Vagina (tissue), 2 donors: Measurements from ENCODE around the gene SH3BGRL3. TPM values are rescaled to one million over a fixed set of nuclear protein-coding genes. Genes with fewer than 3 reads are reported as not detected.

Source experiments
- DNase-seq, 2 donors: peaks; one replicate each; pipeline ENCODE4 v3.0.0-alpha.2; 2017; ENCODE audit errors: extremely low spot score in 2 of 2
- H3K27ac ChIP-seq: fragments of 200-600 bp; sonication (generic); one replicate; pipeline ENCODE4 v1.5.1; 2019
- H3K27me3 ChIP-seq: fragments of 200-600 bp; sonication (generic); one replicate; pipeline ENCODE4 v1.5.1; 2019
- H3K36me3 ChIP-seq, 2 donors: fragments of 200-600 bp; sonication (generic); one replicate each; pipeline ENCODE4 v1.5.1; 2017 to 2019
- H3K4me1 ChIP-seq: fragments of 200-600 bp; sonication (generic); one replicate; pipeline ENCODE4 v1.5.1; 2019
- H3K4me3 ChIP-seq, 2 donors: fragments of 200-600 bp; sonication (generic); 1 replicate in 1 of 2; 2 replicates in 1 of 2; pipeline ENCODE4 v1.5.1; 2016 to 2019
- H3K9me3 ChIP-seq: fragments of 200-600 bp; sonication (generic); one replicate; pipeline ENCODE4 v1.5.1; 2019
- CTCF ChIP-seq, 3 experiments: fragments of 450-650 bp in 2 of 3; fragments of 200-600 bp in 1 of 3; sonication (generic) in 1 of 3; IDR thresholded peaks; one replicate each; pipeline ENCODE4 v1.5.1; 2017 to 2019; ENCODE audit warnings: antibody characterized with exemption in 3 of 3, mild to moderate bottlenecking in 2 of 3, moderate library complexity in 2 of 3
- POLR2A ChIP-seq, 2 donors: fragments of 450-650 bp; IDR thresholded peaks; one replicate each; pipeline ENCODE4 v1.6.1; 2017; ENCODE audit warnings: antibody characterized with exemption in 2 of 2, mild to moderate bottlenecking in 2 of 2, moderate library complexity in 2 of 2
- POLR2AphosphoS5 ChIP-seq, 2 donors: sonication (generic); formaldehyde crosslinking; IDR thresholded peaks; one replicate each; pipeline ENCODE4 v1.9.0; 2017; ENCODE audit warnings: antibody characterized with exemption in 2 of 2, mild to moderate bottlenecking in 2 of 2, low read depth in 1 of 2; ENCODE audit not compliant: insufficient read depth in 1 of 2
- intact Hi-C: fragments of 100-400 bp; cut with DNase I; formaldehyde crosslinking; loops from one replicate; pipeline ENCODE4 v1.15.1; 2023
- total RNA-seq: library from RNA; depleted of rRNA; stranded (reverse); fragments of >200 nt; gene quantifications from one replicate; pipeline ENCODE4 v1.2.3, GENCODE V29; 2016

SH3BGRL3 gene
- total RNA-seq, 1 donor from 2014 or later: 115 TPM

GRCh38 chr1:26318338-26319064 is 38.6 kb downstream of the SH3BGRL3 start:
- Histone ChIP-seq H3K36me3 (no peaks in the 10 kb centered on the region), H3K27me3 (no peaks in the 10 kb centered on the region), H3K4me3 (peak overlapping the region; percentile 5 to 17), H3K27ac (peak overlapping the region; percentile 4), H3K9me3 (no peaks in the 10 kb centered on the region), H3K4me1 (peaks cover 8% of the 10 kb centered on the region)
- TF ChIP-seq CTCF (IDR thresholded peaks at IDR 0.05) (no peak), POLR2A (IDR thresholded peaks at IDR 0.05) (no peak), POLR2AphosphoS5 (IDR thresholded peaks at IDR 0.05; ENCODE audit: insufficient read depth in 1 of 2, low read depth in 1 of 2) (no peak)
- intact Hi-C loops: no loop called here
- peak in 1 of 2 donors; percentile 82 for DNase-seq

- TF ChIP-seq POLR2AphosphoS5 (IDR thresholded peaks at IDR 0.05; ENCODE audit: insufficient read depth in 1 of 2, low read depth in 1 of 2): no peak
- no peak for TF ChIP-seq CTCF (IDR thresholded peaks at IDR 0.05)
- Histone ChIP-seq H3K27ac (no peak overlapping the region), H3K36me3 (no peaks in the 10 kb centered on the region), H3K27me3 (no peaks in the 10 kb centered on the region), H3K4me1 (peaks cover 8% of the 10 kb centered on the region), H3K9me3 (no peaks in the 10 kb centered on the region), H3K4me3 (no peak overlapping the region)
- intact Hi-C loops: loop anchor here (5.0 kb wide), 1 partner anchor 34 kb away; no protein-coding TSS in a partner anchor
- DNase-seq: peak in 1 of 2 donors; percentile 74
Measured at GRCh38 chr1:26320896-26321295, 41.0 kb downstream of the SH3BGRL3 start.

GRCh38 chr1:26321315-26322041 is 41.6 kb downstream of the SH3BGRL3 start:
- H3K27ac ChIP-seq: no peak overlapping the region
- peak in 1 of 2 donors; percentile 90 for DNase-seq
- no peaks in the 10 kb centered on the region for H3K9me3 ChIP-seq
- no peaks in the 10 kb centered on the region for H3K27me3 ChIP-seq
- intact Hi-C loops: loop anchor here (5.0 kb wide), 1 partner anchor 34 kb away; no protein-coding TSS in a partner anchor
- peak; percentile 77 to 90 (median 80) for TF ChIP-seq CTCF (IDR thresholded peaks at IDR 0.05)
- peak in 1 of 2 donors; percentile 42 for TF ChIP-seq POLR2AphosphoS5 (IDR thresholded peaks at IDR 0.05; ENCODE audit: insufficient read depth in 1 of 2, low read depth in 1 of 2)
- TF ChIP-seq POLR2A (IDR thresholded peaks at IDR 0.05): no peak
- H3K4me3 ChIP-seq: no peak overlapping the region
- H3K36me3 ChIP-seq: no peaks in the 10 kb centered on the region
- peaks cover 8% of the 10 kb centered on the region for H3K4me1 ChIP-seq

DNA sequence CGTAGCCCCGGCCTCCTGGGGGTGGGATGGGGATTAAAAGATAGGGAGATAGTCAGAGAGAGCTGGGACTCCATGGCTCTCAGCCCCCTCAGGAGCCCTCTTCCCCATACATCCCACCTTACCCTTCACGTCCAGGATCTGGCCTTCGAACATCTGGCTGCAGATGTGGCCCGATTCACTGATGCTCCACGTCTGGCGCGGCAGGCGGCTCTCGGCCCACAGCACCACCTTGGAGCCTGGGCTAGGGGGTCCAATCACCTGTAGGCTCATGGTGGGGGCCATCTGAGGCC is 42.1 kb downstream of the SH3BGRL3 start:
- intact Hi-C loops: loop anchor here (5.0 kb wide), 1 partner anchor 35 kb away; no protein-coding TSS in a partner anchor
- no peaks in the 10 kb centered on the region for H3K27me3 ChIP-seq
- no peaks in the 10 kb centered on the region for H3K9me3 ChIP-seq
- H3K4me1 ChIP-seq: peaks cover 8% of the 10 kb centered on the region
- no peak overlapping the region for H3K4me3 ChIP-seq
- no peak for DNase-seq
- TF ChIP-seq POLR2AphosphoS5 (IDR thresholded peaks at IDR 0.05; ENCODE audit: insufficient read depth in 1 of 2, low read depth in 1 of 2): no peak
- TF ChIP-seq CTCF (IDR thresholded peaks at IDR 0.05): no peak
- no peak for TF ChIP-seq POLR2A (IDR thresholded peaks at IDR 0.05)
- H3K27ac ChIP-seq: no peak overlapping the region
- H3K36me3 ChIP-seq: no peaks in the 10 kb centered on the region

GRCh38 chr1:26323382-26323781 is 43.5 kb downstream of the SH3BGRL3 start:
- Histone ChIP-seq H3K4me1 (peaks cover 8% of the 10 kb centered on the region), H3K27ac (no peak overlapping the region), H3K9me3 (no peaks in the 10 kb centered on the region), H3K36me3 (no peaks in the 10 kb centered on the region), H3K4me3 (no peak overlapping the region), H3K27me3 (no peaks in the 10 kb centered on the region)
- DNase-seq: no peak
- intact Hi-C loops: loop anchor here (5.0 kb wide), 1 partner anchor 36 kb away; no protein-coding TSS in a partner anchor
- TF ChIP-seq POLR2AphosphoS5 (IDR thresholded peaks at IDR 0.05; ENCODE audit: insufficient read depth in 1 of 2, low read depth in 1 of 2) (no peak), CTCF (IDR thresholded peaks at IDR 0.05) (no peak), POLR2A (IDR thresholded peaks at IDR 0.05) (no peak)
